Stimulated activated CD4-positive, alpha-beta T cell treated with anti-CD3 and anti-CD28 coated beads, Interleukin-1b, Interleukin-23, amount 100 ng/mL, for 4 hours (primary cell): ENCODE results near the gene TKTL1.
"Not testable (repeated sequence)": the region's sequence is repeated elsewhere in the genome, so short reads cannot be mapped to it uniquely, and the experiment has no call there.

Experiments
- DNase-seq, 2 donors: peaks; one replicate each; pipeline ENCODE4 v3.0.0-alpha.2; 2020; ENCODE audit warnings: low read depth in 2 of 2

The TKTL1 gene

GRCh38 chrX:154343620-154344019, 48.0 kb downstream of the TKTL1 start:
- not testable (repeated sequence) for DNase-seq

GRCh38 chrX:154348114-154348531, 52.5 kb downstream of the TKTL1 start:
- no peak for DNase-seq

GRCh38 chrX:154348646-154349358, 53.2 kb downstream of the TKTL1 start:
- no peak for DNase-seq

- no peak for DNase-seq
Measured at GRCh38 chrX:154349359-154349935, 53.9 kb downstream of the TKTL1 start.

- DNase-seq: no peak
Measured at GRCh38 chrX:154349979-154350378, 54.4 kb downstream of the TKTL1 start.

- DNase-seq: no peak
Measured at GRCh38 chrX:154350429-154351182, 55.0 kb downstream of the TKTL1 start.

GRCh38 chrX:154351183-154352011, 55.8 kb downstream of the TKTL1 start:
- no peak for DNase-seq

- no peak for DNase-seq
Measured at GRCh38 chrX:154352012-154352401, 56.4 kb downstream of the TKTL1 start.

GRCh38 chrX:154352466-154352865, 56.9 kb downstream of the TKTL1 start:
- no peak for DNase-seq

- no peak for DNase-seq
Measured at GRCh38 chrX:154353172-154353843, 57.7 kb downstream of the TKTL1 start.

- no peak for DNase-seq
Measured at GRCh38 chrX:154354013-154354412, 58.4 kb downstream of the TKTL1 start.

- no peak for DNase-seq
Measured at GRCh38 chrX:154354516-154354915, 58.9 kb downstream of the TKTL1 start.

GRCh38 chrX:154355094-154355775, 59.6 kb downstream of the TKTL1 start:
- no peak for DNase-seq

GRCh38 chrX:154355776-154356140, 60.2 kb downstream of the TKTL1 start:
- no peak for DNase-seq

- no peak for DNase-seq
Measured at GRCh38 chrX:154356596-154356995, 61.0 kb downstream of the TKTL1 start.

GRCh38 chrX:154357205-154357604, 61.6 kb downstream of the TKTL1 start:
- no peak for DNase-seq

GRCh38 chrX:154358011-154358410, 62.4 kb downstream of the TKTL1 start:
- DNase-seq: no peak

GRCh38 chrX:154358829-154359228, 63.2 kb downstream of the TKTL1 start:
- DNase-seq: no peak

GRCh38 chrX:154359362-154360154, 64.0 kb downstream of the TKTL1 start:
- no peak for DNase-seq

GRCh38 chrX:154360155-154360713, 64.6 kb downstream of the TKTL1 start:
- DNase-seq: no peak
